A673 (cell line): ENCODE measurements around the gene DNAJC6. TPM values are rescaled to one million over a fixed set of nuclear protein-coding genes. Genes with fewer than 3 reads are reported as not detected.

Experiments used
- BruUV-seq: library from RNA; stranded (reverse); fragments of 400-500 nt; replicated peaks from 2 replicates; lab custom pipeline; 2021; lab: Mats Ljungman, UMichigan
- CTCF ChIA-PET: fragments of 300-600 bp; sonication (Branson Sonifier 250); formaldehyde crosslinking; loops from one replicate; lab custom pipeline; 2022; ENCODE audit warnings: antibody characterized with exemption; lab: Charles Lee
- POLR2A ChIA-PET: fragments of 300-600 bp; sonication (Branson Sonifier 250); formaldehyde crosslinking; loops from one replicate; lab custom pipeline; 2022; ENCODE audit warnings: antibody characterized with exemption; ENCODE audit not compliant: low non-redundant PET; lab: Charles Lee
- DNase-seq: peaks from one replicate; pipeline ENCODE4 v3.0.0-alpha.2; 2015; ENCODE audit warnings: low spot score
- H3K27ac ChIP-seq: fragments of 200-600 bp; sonication (generic); 2 replicates; pipeline ENCODE4 v1.5.1; 2016; ENCODE audit warnings: mixed run types, low read depth, mild to moderate bottlenecking, mixed read lengths, antibody characterized with exemption, low read length; ENCODE audit not compliant: poor library complexity, severe bottlenecking
- H3K27me3 ChIP-seq: fragments of 200-600 bp; sonication (generic); replicated peaks from 2 replicates; pipeline ENCODE4 v1.6.1; 2017; ENCODE audit warnings: mixed run types, low read depth, mild to moderate bottlenecking, mixed read lengths, antibody characterized with exemption, low read length; ENCODE audit not compliant: insufficient read depth, poor library complexity
- H3K36me3 ChIP-seq: fragments of 200-600 bp; sonication (generic); 2 replicates; pipeline ENCODE4 v1.6.1; 2016; ENCODE audit warnings: mixed run types, mild to moderate bottlenecking, mixed read lengths, antibody characterized with exemption, low read length; ENCODE audit not compliant: insufficient read depth, poor library complexity, severe bottlenecking
- H3K4me1 ChIP-seq: fragments of 200-600 bp; sonication (generic); 2 replicates; pipeline ENCODE4 v1.6.1; 2017; ENCODE audit warnings: mixed run types, mild to moderate bottlenecking, mixed read lengths, antibody characterized with exemption, low read length; ENCODE audit not compliant: insufficient read depth, poor library complexity, severe bottlenecking
- H3K4me3 ChIP-seq: fragments of 200-600 bp; sonication (generic); 2 replicates; pipeline ENCODE4 v1.5.1; 2016; ENCODE audit warnings: low read depth, mixed run types, mild to moderate bottlenecking, mixed read lengths, low read length; ENCODE audit not compliant: poor library complexity, severe bottlenecking
- H3K9me3 ChIP-seq: fragments of 200-600 bp; sonication (generic); 2 replicates; pipeline ENCODE4 v1.6.1; 2016; ENCODE audit warnings: mixed run types, low read depth, mild to moderate bottlenecking, mixed read lengths, antibody characterized with exemption, low read length; ENCODE audit not compliant: poor library complexity, severe bottlenecking
- EZH2 ChIP-seq: fragments of 200-600 bp; sonication (generic); IDR thresholded peaks from 2 replicates; pipeline ENCODE4 v1.6.1; 2017; ENCODE audit warnings: borderline replicate concordance, low read depth, mild to moderate bottlenecking, mixed read lengths, antibody characterized with exemption, low read length; ENCODE audit not compliant: poor library complexity, severe bottlenecking
- intact Hi-C: fragments of 100-400 bp; cut with micrococcal nuclease; formaldehyde crosslinking; loops from one replicate; pipeline ENCODE4 v1.10.0; 2022; ENCODE audit not compliant: unreplicated experiment
- total RNA-seq: library from RNA; stranded (reverse); gene quantifications from 2 replicates; pipeline ENCODE4 v1.2.3, GENCODE V29; 2021
- TF ChIP-seq, protein P1 (sequence below): fragments of 300-800, 200-600 bp; sonication (generic); conservative IDR thresholded peaks from 2 replicates; pipeline ENCODE4 v1.5.1; 2017; ENCODE audit warnings: low read depth, mild to moderate bottlenecking, antibody characterized with exemption, low read length, moderate library complexity, mixed read lengths

DNAJC6 gene
- total RNA-seq, 1 experiment from 2014 or later, result 1.1 TPM

DNA sequence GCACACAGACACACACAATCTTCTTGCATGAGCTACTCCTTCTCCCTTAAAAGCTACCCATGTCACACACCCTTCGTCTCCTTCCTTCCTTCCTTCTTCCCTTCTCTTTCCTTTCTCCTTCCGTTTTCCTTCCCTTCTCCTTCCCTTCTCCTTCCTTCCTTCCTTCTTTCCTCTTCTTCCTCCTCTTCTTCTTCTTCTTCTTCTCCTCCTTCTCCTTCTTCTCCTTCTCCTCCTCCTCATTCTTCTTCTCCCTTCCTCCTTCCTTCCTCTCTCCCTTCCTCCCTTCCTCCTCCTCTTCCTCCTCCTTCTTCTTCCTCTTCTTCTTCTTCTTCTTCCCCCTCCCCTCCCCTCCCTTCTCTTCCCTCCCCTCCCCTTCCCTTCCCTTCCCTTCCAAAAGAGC, 59.1 kb downstream of the DNAJC6 start:
- Histone ChIP-seq H3K36me3 (no peaks in the 10 kb centered on the region), H3K4me1 (no peaks in the 10 kb centered on the region), H3K27ac (no peak overlapping the region), H3K9me3 (no peaks in the 10 kb centered on the region), H3K27me3 (no peaks in the 10 kb centered on the region), H3K4me3 (no peak overlapping the region)
- TF ChIP-seq, protein P1, sequence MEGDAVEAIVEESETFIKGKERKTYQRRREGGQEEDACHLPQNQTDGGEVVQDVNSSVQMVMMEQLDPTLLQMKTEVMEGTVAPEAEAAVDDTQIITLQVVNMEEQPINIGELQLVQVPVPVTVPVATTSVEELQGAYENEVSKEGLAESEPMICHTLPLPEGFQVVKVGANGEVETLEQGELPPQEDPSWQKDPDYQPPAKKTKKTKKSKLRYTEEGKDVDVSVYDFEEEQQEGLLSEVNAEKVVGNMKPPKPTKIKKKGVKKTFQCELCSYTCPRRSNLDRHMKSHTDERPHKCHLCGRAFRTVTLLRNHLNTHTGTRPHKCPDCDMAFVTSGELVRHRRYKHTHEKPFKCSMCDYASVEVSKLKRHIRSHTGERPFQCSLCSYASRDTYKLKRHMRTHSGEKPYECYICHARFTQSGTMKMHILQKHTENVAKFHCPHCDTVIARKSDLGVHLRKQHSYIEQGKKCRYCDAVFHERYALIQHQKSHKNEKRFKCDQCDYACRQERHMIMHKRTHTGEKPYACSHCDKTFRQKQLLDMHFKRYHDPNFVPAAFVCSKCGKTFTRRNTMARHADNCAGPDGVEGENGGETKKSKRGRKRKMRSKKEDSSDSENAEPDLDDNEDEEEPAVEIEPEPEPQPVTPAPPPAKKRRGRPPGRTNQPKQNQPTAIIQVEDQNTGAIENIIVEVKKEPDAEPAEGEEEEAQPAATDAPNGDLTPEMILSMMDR, result no peak
- TF ChIP-seq EZH2, result no peak
- DNase-seq, result no peak
- CTCF ChIA-PET, result no interaction called here
- intact Hi-C loops, result no loop called here
- POLR2A ChIA-PET, result no interaction called here
- no TSS peak for BruUV-seq

DNA sequence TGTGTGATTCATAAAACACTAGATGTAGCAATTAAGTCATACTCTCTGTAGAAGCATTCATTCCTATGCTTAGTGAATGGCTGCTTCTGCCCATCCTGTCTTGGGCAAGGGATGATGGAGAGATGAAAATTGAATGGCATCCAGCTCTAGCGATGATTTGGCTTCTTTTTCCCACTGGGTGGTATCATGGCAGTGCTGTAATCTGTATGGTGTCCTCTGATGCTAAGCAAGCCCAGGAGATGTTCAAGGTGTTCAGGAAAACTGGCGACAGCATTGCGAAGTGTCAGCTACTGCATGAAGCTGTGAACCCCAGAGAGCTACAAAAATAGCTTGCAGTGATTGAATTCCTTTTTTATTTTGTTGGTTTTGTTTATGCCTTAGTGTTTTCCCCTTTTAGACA, 62.2 kb downstream of the DNAJC6 start:
- H3K9me3 ChIP-seq, result no peaks in the 10 kb centered on the region
- no peak overlapping the region for H3K4me3 ChIP-seq
- ChIA-PET CTCF (no interaction called here), POLR2A (no interaction called here)
- BruUV-seq, result no TSS peak
- no peaks in the 10 kb centered on the region for H3K4me1 ChIP-seq
- H3K36me3 ChIP-seq, result no peaks in the 10 kb centered on the region
- TF ChIP-seq, protein P1, result no peak
- no peak for TF ChIP-seq EZH2
- no peak for DNase-seq
- H3K27ac ChIP-seq, result no peak overlapping the region
- H3K27me3 ChIP-seq, result no peaks in the 10 kb centered on the region
- intact Hi-C loops, result no loop called here

GRCh38 chr1:65372557-65372956, 63.2 kb downstream of the DNAJC6 start:
- no peak for DNase-seq
- H3K36me3 ChIP-seq, result no peaks in the 10 kb centered on the region
- intact Hi-C loops, result no loop called here
- CTCF ChIA-PET, result no interaction called here
- no peaks in the 10 kb centered on the region for H3K9me3 ChIP-seq
- H3K27me3 ChIP-seq, result no peaks in the 10 kb centered on the region
- TF ChIP-seq, protein P1, result no peak
- TF ChIP-seq EZH2, result no peak
- H3K4me3 ChIP-seq, result no peak overlapping the region
- H3K4me1 ChIP-seq, result no peaks in the 10 kb centered on the region
- no TSS peak for BruUV-seq
- POLR2A ChIA-PET, result no interaction called here
- no peak overlapping the region for H3K27ac ChIP-seq
